MCF 10A (cell line): ENCODE data around the gene MMADHC. TPM values are rescaled to one million over a fixed set of nuclear protein-coding genes. Genes with fewer than 3 reads are reported as not detected.

ENCODE experiments used
- BruUV-seq: library from RNA; stranded (reverse); fragments of 400-500 nt; replicated peaks from 2 replicates; lab custom pipeline; 2021; lab: Mats Ljungman, UMichigan
- CTCF ChIA-PET: fragments of 300-600 bp; sonication (Branson Sonifier 250); formaldehyde crosslinking; extraction: SDS; loops from one replicate; lab custom pipeline; 2021; ENCODE audit warnings: antibody characterized with exemption, inconsistent platforms; lab: Yijun Ruan, JAX
- POLR2A ChIA-PET: fragments of 300-600, 350-650 bp; sonication (Branson Sonifier 250); formaldehyde crosslinking; extraction: SDS; loops from one replicate; lab custom pipeline; 2020; ENCODE audit warnings: antibody characterized with exemption, inconsistent platforms; lab: Yijun Ruan, JAX
- DNase-seq: peaks from one replicate; pipeline ENCODE4 v3.0.0-alpha.2; 2018; ENCODE audit not compliant: unreplicated experiment
- H3K27ac Mint-ChIP-seq: one replicate; pipeline ENCODE4 v1.8.0; 2022; ENCODE audit warnings: mild to moderate bottlenecking, low read depth, mixed read lengths; ENCODE audit not compliant: unreplicated experiment
- H3K27me3 Mint-ChIP-seq: one replicate; pipeline ENCODE4 v1.8.0; 2022; ENCODE audit warnings: mixed read lengths; ENCODE audit not compliant: insufficient read depth, unreplicated experiment
- H3K36me3 Mint-ChIP-seq: one replicate; pipeline ENCODE4 v1.8.0; 2022; ENCODE audit warnings: mild to moderate bottlenecking, moderate library complexity, mixed read lengths; ENCODE audit not compliant: insufficient read depth, unreplicated experiment
- H3K4me1 Mint-ChIP-seq: one replicate; pipeline ENCODE4 v1.8.0; 2022; ENCODE audit warnings: mixed read lengths; ENCODE audit not compliant: insufficient read depth, unreplicated experiment
- H3K4me3 Mint-ChIP-seq: one replicate; pipeline ENCODE4 v1.8.0; 2022; ENCODE audit warnings: mild to moderate bottlenecking, moderate library complexity, mixed read lengths; ENCODE audit not compliant: unreplicated experiment
- H3K9me3 Mint-ChIP-seq: one replicate; pipeline ENCODE4 v1.8.0; 2022; ENCODE audit warnings: mixed read lengths; ENCODE audit not compliant: unreplicated experiment
- CTCF ChIP-seq: fragments of 200-600 bp; IDR thresholded peaks from one replicate; pipeline ENCODE4 v1.8.0; 2022; ENCODE audit warnings: antibody characterized with exemption, mild to moderate bottlenecking; ENCODE audit not compliant: unreplicated experiment
- intact Hi-C: fragments of 100-400 bp; cut with micrococcal nuclease; formaldehyde crosslinking; loops from 2 replicates; pipeline ENCODE4 v1.14.1; 2022
- total RNA-seq: library from RNA; stranded (reverse); gene quantifications from 2 replicates; pipeline ENCODE4 v1.2.3, GENCODE V29; 2022

MMADHC gene
- total RNA-seq, 1 experiment from 2014 or later = 156 TPM

GRCh38 chr2:149564983-149565382 is 22.6 kb downstream of the MMADHC start:
- H3K27ac Mint-ChIP-seq = no peak overlapping the region
- ChIA-PET POLR2A (no interaction called here), CTCF (interaction anchor here (0.6 to 1.8 kb wide), 4 partner anchors 546 to 889 kb away, joined by 3 to 15 read pairs (median 3); no protein-coding TSS in a partner anchor)
- H3K4me3 Mint-ChIP-seq = no peak overlapping the region
- no peaks in the 10 kb centered on the region for H3K4me1 Mint-ChIP-seq
- no peak for DNase-seq
- H3K27me3 Mint-ChIP-seq = no peaks in the 10 kb centered on the region
- intact Hi-C loops = loop anchor here (5.0 kb wide), 1 partner anchor 253 kb away; no protein-coding TSS in a partner anchor
- BruUV-seq = no TSS peak
- peaks cover 40% of the 10 kb centered on the region for H3K36me3 Mint-ChIP-seq
- no peaks in the 10 kb centered on the region for H3K9me3 Mint-ChIP-seq
- TF ChIP-seq CTCF = no peak

GRCh38 chr2:149564097-149564496 is 23.5 kb downstream of the MMADHC start:
- Mint-ChIP-seq H3K4me1 (no peaks in the 10 kb centered on the region), H3K36me3 (peaks cover 31% of the 10 kb centered on the region), H3K27me3 (no peaks in the 10 kb centered on the region), H3K27ac (no peak overlapping the region), H3K4me3 (no peak overlapping the region), H3K9me3 (no peaks in the 10 kb centered on the region)
- POLR2A ChIA-PET = interaction anchor here (0.6 to 1.4 kb wide), 2 partner anchors 8 to 955 kb away, joined by 3 to 5 read pairs; no protein-coding TSS in a partner anchor
- no peak for TF ChIP-seq CTCF
- DNase-seq = no peak
- CTCF ChIA-PET = interaction anchor here (0.6 to 5.2 kb wide), 3 partner anchors 153 to 547 kb away, joined by 3 to 144 read pairs (median 3); no protein-coding TSS in a partner anchor
- no TSS peak for BruUV-seq
- intact Hi-C loops = loop anchor here (5.0 kb wide), 1 partner anchor 252 kb away; no protein-coding TSS in a partner anchor

GRCh38 chr2:149562324-149562723 is 25.3 kb downstream of the MMADHC start:
- TF ChIP-seq CTCF = no peak
- Mint-ChIP-seq H3K4me3 (no peak overlapping the region), H3K9me3 (no peaks in the 10 kb centered on the region), H3K27me3 (no peaks in the 10 kb centered on the region), H3K4me1 (no peaks in the 10 kb centered on the region), H3K36me3 (peaks cover 14% of the 10 kb centered on the region), H3K27ac (no peak overlapping the region)
- ChIA-PET POLR2A (no interaction called here), CTCF (interaction anchor here (0.6 to 5.2 kb wide), 7 partner anchors 10 to 1129 kb away, joined by 3 to 144 read pairs (median 7); no protein-coding TSS in a partner anchor)
- BruUV-seq = no TSS peak
- DNase-seq = no peak
- intact Hi-C loops = loop anchor here (2.0 to 5.0 kb wide), 2 partner anchors 250 to 476 kb away; no protein-coding TSS in a partner anchor

- intact Hi-C loops = loop anchor here (1.0 to 5.0 kb wide), 4 partner anchors 71 to 544 kb away; partner anchors contain the start of gene LYPD6
- POLR2A ChIA-PET = interaction anchor here (1.3 kb wide), 1 partner anchor 545 kb away, joined by 4 read pairs; no protein-coding TSS in a partner anchor
- Mint-ChIP-seq H3K4me3 (no peak overlapping the region), H3K27me3 (no peaks in the 10 kb centered on the region), H3K27ac (no peak overlapping the region), H3K36me3 (peaks cover 10% of the 10 kb centered on the region), H3K4me1 (no peaks in the 10 kb centered on the region), H3K9me3 (no peaks in the 10 kb centered on the region)
- peak; percentile 51 for DNase-seq
- peak; percentile 68 for TF ChIP-seq CTCF
- CTCF ChIA-PET = interaction anchor here (0.5 to 5.2 kb wide), 25 partner anchors 8 to 1615 kb away, joined by 3 to 144 read pairs (median 4); no protein-coding TSS in a partner anchor
- BruUV-seq = no TSS peak
Observed at GRCh38 chr2:149561309-149561926, 26.2 kb downstream of the MMADHC start.
